8988T (cell line): ENCODE results near the gene ITSN1.
"Not testable (repeated sequence)": the region's sequence is repeated elsewhere in the genome, so short reads cannot be mapped to it uniquely, and the experiment has no call there.

Source experiments
- DNase-seq: peaks from one replicate; pipeline ENCODE4 v3.0.0; 2011

Gene ITSN1

GRCh38 chr21:33651965-33652680, 9.8 kb downstream of the ITSN1 start:
- no peak for DNase-seq

- DNase-seq = no peak
Measured at GRCh38 chr21:33654412-33654811, 12.1 kb downstream of the ITSN1 start.

GRCh38 chr21:33655588-33656221, 13.4 kb downstream of the ITSN1 start:
- no peak for DNase-seq

- DNase-seq = no peak
Measured at GRCh38 chr21:33657124-33657820, 15.0 kb downstream of the ITSN1 start.

- DNase-seq = no peak
Measured at GRCh38 chr21:33658919-33659567, 16.7 kb downstream of the ITSN1 start.

GRCh38 chr21:33659568-33659949, 17.3 kb downstream of the ITSN1 start:
- DNase-seq = no peak

- no peak for DNase-seq
Measured at GRCh38 chr21:33660406-33660805, 18.1 kb downstream of the ITSN1 start.

- DNase-seq = no peak
Measured at GRCh38 chr21:33661146-33661545, 18.8 kb downstream of the ITSN1 start.

GRCh38 chr21:33662046-33662445, 19.7 kb downstream of the ITSN1 start:
- DNase-seq = no peak

GRCh38 chr21:33663241-33663640, 20.9 kb downstream of the ITSN1 start:
- no peak for DNase-seq

GRCh38 chr21:33664135-33664534, 21.8 kb downstream of the ITSN1 start:
- DNase-seq = no peak

- DNase-seq = no peak
Measured at GRCh38 chr21:33666153-33666552, 23.9 kb downstream of the ITSN1 start.

- no peak for DNase-seq
Measured at GRCh38 chr21:33667636-33668035, 25.3 kb downstream of the ITSN1 start.

GRCh38 chr21:33668180-33668579, 25.9 kb downstream of the ITSN1 start:
- no peak for DNase-seq

GRCh38 chr21:33668620-33669019, 26.3 kb downstream of the ITSN1 start:
- DNase-seq = no peak

GRCh38 chr21:33670076-33670978, 28.0 kb downstream of the ITSN1 start:
- DNase-seq = no peak

GRCh38 chr21:33673473-33673872, 31.2 kb downstream of the ITSN1 start:
- no peak for DNase-seq

GRCh38 chr21:33674226-33674625, 31.9 kb downstream of the ITSN1 start:
- no peak for DNase-seq

GRCh38 chr21:33676666-33677065, 34.4 kb downstream of the ITSN1 start:
- not testable (repeated sequence) for DNase-seq

- DNase-seq = no peak
Measured at GRCh38 chr21:33677450-33677849, 35.1 kb downstream of the ITSN1 start.

GRCh38 chr21:33680870-33681269, 38.6 kb downstream of the ITSN1 start:
- no peak for DNase-seq

- no peak for DNase-seq
Measured at GRCh38 chr21:33682992-33683627, 40.8 kb downstream of the ITSN1 start.
